H9 (cell line): Measurements from ENCODE around the gene KEL. TPM values are rescaled to one million over a fixed set of nuclear protein-coding genes. Genes with fewer than 3 reads are reported as not detected.

Experiments
- DNase-seq: peaks from one replicate; pipeline ENCODE4 v3.0.0-alpha.2; 2017
- H2AFZ ChIP-seq: one replicate; pipeline ENCODE4 v1.6.1; 2013; ENCODE audit warnings: mild to moderate bottlenecking, low read length, control low read depth, moderate library complexity
- H2AK5ac ChIP-seq: 2 replicates; pipeline ENCODE4 v1.6.1; 2013; ENCODE audit warnings: low read length, control low read depth, mixed read lengths; ENCODE audit not compliant: insufficient read length
- H2BK120ac ChIP-seq: one replicate; pipeline ENCODE4 v1.6.1; 2013; ENCODE audit warnings: low read depth, mild to moderate bottlenecking, low read length, control low read depth, inconsistent platforms; ENCODE audit not compliant: poor library complexity, severe bottlenecking
- H2BK12ac ChIP-seq: 2 replicates; pipeline ENCODE4 v1.6.1; 2013; ENCODE audit warnings: low read length, control low read depth, mixed read lengths, low read depth; ENCODE audit not compliant: insufficient read length
- H2BK15ac ChIP-seq: 2 replicates; pipeline ENCODE4 v1.6.1; 2013; ENCODE audit warnings: low read depth, low read length, control low read depth
- H2BK20ac ChIP-seq: one replicate; pipeline ENCODE4 v1.6.1; 2013; ENCODE audit warnings: low read depth, mild to moderate bottlenecking, low read length, control low read depth, inconsistent platforms; ENCODE audit not compliant: poor library complexity, severe bottlenecking
- H2BK5ac ChIP-seq: 2 replicates; pipeline ENCODE4 v1.6.1; 2013; ENCODE audit warnings: low read length, control low read depth, mixed read lengths; ENCODE audit not compliant: insufficient read length
- H3K14ac ChIP-seq: 2 replicates; pipeline ENCODE4 v1.6.1; 2013; ENCODE audit warnings: low read length, control low read depth; ENCODE audit not compliant: insufficient read depth
- H3K18ac ChIP-seq: 2 replicates; pipeline ENCODE4 v1.6.1; 2013; ENCODE audit warnings: low read depth, mild to moderate bottlenecking, mixed read lengths, low read length, control low read depth; ENCODE audit not compliant: insufficient read length
- H3K23ac ChIP-seq: 2 replicates; pipeline ENCODE4 v1.6.1; 2013; ENCODE audit warnings: low read length, control low read depth, mixed read lengths, low read depth; ENCODE audit not compliant: insufficient read length
- H3K23me2 ChIP-seq: 2 replicates; pipeline ENCODE4 v1.6.1; 2013; ENCODE audit warnings: low read depth, mild to moderate bottlenecking, mixed read lengths, low read length, control low read depth; ENCODE audit not compliant: insufficient read length, poor library complexity, severe bottlenecking
- H3K27ac ChIP-seq: 2 replicates; pipeline ENCODE4 v1.5.1; 2013; ENCODE audit warnings: low read length, control low read depth, mixed read lengths, low read depth; ENCODE audit not compliant: insufficient read length
- H3K27me3 ChIP-seq: 2 replicates; pipeline ENCODE4 v1.6.1; 2013; ENCODE audit warnings: low read length, control low read depth, inconsistent platforms; ENCODE audit not compliant: insufficient read depth
- H3K4ac ChIP-seq: 2 replicates; pipeline ENCODE4 v1.6.1; 2013; ENCODE audit warnings: low read depth, mild to moderate bottlenecking, control low read depth, inconsistent platforms, low read length, moderate library complexity
- H3K4me1 ChIP-seq: 2 replicates; pipeline ENCODE4 v1.6.1; 2013; ENCODE audit warnings: low read length, control low read depth, inconsistent platforms; ENCODE audit not compliant: insufficient read depth
- H3K4me2 ChIP-seq: 2 replicates; pipeline ENCODE4 v1.6.1; 2013; ENCODE audit warnings: low read length, control low read depth, mixed read lengths; ENCODE audit not compliant: insufficient read length, insufficient read depth
- H3K56ac ChIP-seq: 2 replicates; pipeline ENCODE4 v1.6.1; 2013; ENCODE audit warnings: low read depth, mild to moderate bottlenecking, mixed read lengths, low read length, control low read depth; ENCODE audit not compliant: insufficient read length
- H3K79me1 ChIP-seq: 2 replicates; pipeline ENCODE4 v1.6.1; 2013; ENCODE audit warnings: low read depth, mild to moderate bottlenecking, moderate library complexity, low read length, control low read depth, inconsistent platforms; ENCODE audit not compliant: insufficient read depth, poor library complexity, severe bottlenecking
- H3K79me2 ChIP-seq: 2 replicates; pipeline ENCODE4 v1.6.1; 2013; ENCODE audit warnings: low read length, control low read depth, inconsistent platforms; ENCODE audit not compliant: insufficient read depth
- H3K9ac ChIP-seq: 2 replicates; pipeline ENCODE4 v1.6.1; 2013; ENCODE audit warnings: low read length, control low read depth, mixed read lengths; ENCODE audit not compliant: insufficient read length; ENCODE audit errors: extremely low read depth
- H3K9me3 ChIP-seq: one replicate; pipeline ENCODE4 v1.6.1; 2013; ENCODE audit warnings: low read depth, low read length, inconsistent platforms; ENCODE audit not compliant: control insufficient read depth
- H3T11ph ChIP-seq: one replicate; pipeline ENCODE4 v1.6.1; 2013; ENCODE audit warnings: mild to moderate bottlenecking, low read length, control low read depth, inconsistent platforms
- H4K20me1 ChIP-seq: one replicate; pipeline ENCODE4 v1.6.1; 2013; ENCODE audit not compliant: control insufficient read depth, insufficient read length, insufficient read depth
- H4K5ac ChIP-seq: 2 replicates; pipeline ENCODE4 v1.6.1; 2013; ENCODE audit warnings: low read depth, mild to moderate bottlenecking, mixed read lengths, low read length, control low read depth; ENCODE audit not compliant: insufficient read length
- H4K8ac ChIP-seq: replicated peaks from 2 replicates; pipeline ENCODE4 v1.6.1; 2013; ENCODE audit warnings: low read length, control low read depth, mixed read lengths, low read depth; ENCODE audit not compliant: insufficient read length
- H4K91ac ChIP-seq: 2 replicates; pipeline ENCODE4 v1.6.1; 2013; ENCODE audit warnings: low read depth, mild to moderate bottlenecking, moderate library complexity, mixed read lengths, low read length, control low read depth; ENCODE audit not compliant: insufficient read length
- H3K27ac Mint-ChIP-seq, 3 experiments: 2 replicates in 2 of 3; 3 replicates in 1 of 3; pipeline ENCODE4 v1.8.0; 2020 to 2021; ENCODE audit warnings: mixed read lengths in 3 of 3, mild to moderate bottlenecking in 1 of 3, moderate library complexity in 1 of 3
- H3K27me3 Mint-ChIP-seq: 2 replicates; pipeline ENCODE4 v1.8.0; 2021; ENCODE audit warnings: low read depth, mild to moderate bottlenecking, moderate library complexity, mixed read lengths
- H3K36me3 Mint-ChIP-seq, 3 experiments: 2 replicates in 2 of 3; 3 replicates in 1 of 3; pipeline ENCODE4 v1.8.0; 2020 to 2021; ENCODE audit warnings: low read depth in 3 of 3, mixed read lengths in 3 of 3; ENCODE audit not compliant: insufficient read depth in 1 of 3
- H3K4me1 Mint-ChIP-seq, 2 experiments: 2 replicates each; pipeline ENCODE4 v1.8.0; 2020; ENCODE audit warnings: mixed read lengths in 2 of 2
- H3K4me3 Mint-ChIP-seq, 2 experiments: 2 replicates in 1 of 2; 3 replicates in 1 of 2; pipeline ENCODE4 v1.8.0; 2020 to 2021; ENCODE audit warnings: mild to moderate bottlenecking in 2 of 2, mixed read lengths in 2 of 2, moderate library complexity in 1 of 2
- H3K9me3 Mint-ChIP-seq, 2 experiments: 2 replicates in 1 of 2; 3 replicates in 1 of 2; pipeline ENCODE4 v1.8.0; 2020; ENCODE audit warnings: mild to moderate bottlenecking in 2 of 2, mixed read lengths in 2 of 2, moderate library complexity in 1 of 2
- WGBS: extraction: QIAGEN DNeasy Blood & Tissue Kit; methylation state at CpG from one replicate; pipeline ENCODE4 v1.1.7; 2013; ENCODE audit warnings: missing lambda C conversion rate, low lambda C conversion rate, mixed read lengths; ENCODE audit not compliant: insufficient read length; ENCODE audit errors: extremely low coverage; 5-methylcytosine and 5-hydroxymethylcytosine counted together
- total RNA-seq: library from RNA; stranded (reverse); gene quantifications from 2 replicates; pipeline ENCODE4 v1.2.1, GENCODE V29; 2021
- TF ChIP-seq, protein P1 (sequence below): fragments of 200-600 bp; sonication (generic); conservative IDR thresholded peaks from 3 replicates; pipeline ENCODE4 v1.8.0; 2021; ENCODE audit warnings: antibody characterized with exemption, mild to moderate bottlenecking

Gene KEL
- total RNA-seq, 1 experiment from 2014 or later = 1.5 TPM

GRCh38 chr7:142897691-142898090, 64.5 kb downstream of the KEL start:
- TF ChIP-seq, protein P1, sequence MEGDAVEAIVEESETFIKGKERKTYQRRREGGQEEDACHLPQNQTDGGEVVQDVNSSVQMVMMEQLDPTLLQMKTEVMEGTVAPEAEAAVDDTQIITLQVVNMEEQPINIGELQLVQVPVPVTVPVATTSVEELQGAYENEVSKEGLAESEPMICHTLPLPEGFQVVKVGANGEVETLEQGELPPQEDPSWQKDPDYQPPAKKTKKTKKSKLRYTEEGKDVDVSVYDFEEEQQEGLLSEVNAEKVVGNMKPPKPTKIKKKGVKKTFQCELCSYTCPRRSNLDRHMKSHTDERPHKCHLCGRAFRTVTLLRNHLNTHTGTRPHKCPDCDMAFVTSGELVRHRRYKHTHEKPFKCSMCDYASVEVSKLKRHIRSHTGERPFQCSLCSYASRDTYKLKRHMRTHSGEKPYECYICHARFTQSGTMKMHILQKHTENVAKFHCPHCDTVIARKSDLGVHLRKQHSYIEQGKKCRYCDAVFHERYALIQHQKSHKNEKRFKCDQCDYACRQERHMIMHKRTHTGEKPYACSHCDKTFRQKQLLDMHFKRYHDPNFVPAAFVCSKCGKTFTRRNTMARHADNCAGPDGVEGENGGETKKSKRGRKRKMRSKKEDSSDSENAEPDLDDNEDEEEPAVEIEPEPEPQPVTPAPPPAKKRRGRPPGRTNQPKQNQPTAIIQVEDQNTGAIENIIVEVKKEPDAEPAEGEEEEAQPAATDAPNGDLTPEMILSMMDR = no peak
- H3K4me3 Mint-ChIP-seq = no peak overlapping the region
- Histone ChIP-seq H3K56ac (no peak overlapping the region), H2BK20ac (no peak overlapping the region), H3K79me1 (no peaks in the 10 kb centered on the region), H3K9ac (no peak overlapping the region), H2BK120ac (no peak overlapping the region), H4K8ac (no peak overlapping the region), H4K5ac (no peak overlapping the region), H2BK12ac (no peak overlapping the region), H2AFZ (no peak overlapping the region), H3K27ac (no peak overlapping the region), H3K23me2 (no peaks in the 10 kb centered on the region), H3K79me2 (no peaks in the 10 kb centered on the region), H3K14ac (no peak overlapping the region; the same call in 1 of the 2 replicates), H2BK5ac (no peak overlapping the region), H3K27me3 (no peaks in the 10 kb centered on the region), H3K9me3 (no peaks in the 10 kb centered on the region), H4K20me1 (no peaks in the 10 kb centered on the region), H3K4me1 (no peaks in the 10 kb centered on the region; the same call in 1 of the 2 replicates), H3K4me2 (no peak overlapping the region), H3K4ac (no peak overlapping the region), H2AK5ac (no peak overlapping the region), H2BK15ac (no peak overlapping the region), H3T11ph (no peak overlapping the region), H4K91ac (no peak overlapping the region), H3K18ac (no peak overlapping the region), H3K23ac (no peak overlapping the region)
- peaks cover 18% of the 10 kb centered on the region for H3K27me3 Mint-ChIP-seq
- H3K4me1 Mint-ChIP-seq = peaks cover 22 to 28% of the 10 kb centered on the region in 2 experiments
- peaks cover 0 to 8% of the 10 kb centered on the region in 2 experiments; a peak in 3 of 5 replicates for H3K9me3 Mint-ChIP-seq
- no peak overlapping the region for H3K27ac Mint-ChIP-seq
- no CpG with 5 or more reads among the region's 7 CpGs for WGBS
- DNase-seq = no peak
- H3K36me3 Mint-ChIP-seq = peaks cover 0 to 6% (median 0%) of the 10 kb centered on the region in 3 experiments; a peak in 1 of 7 replicates
